ENCODE data around the gene PIK3C2B. TPM values are rescaled to one million over a fixed set of nuclear protein-coding genes. Genes with fewer than 3 reads are reported as not detected.

PIK3C2B gene
- total and polyA plus RNA-seq, 2 of the 8 experiments (the other 6 are each of a cell fraction or from before 2014, with no cell fraction given), result 20.4 to 36.7 TPM

GRCh38 chr1:204446413-204447111 is 48.0 kb downstream of the PIK3C2B start (continued):
- TF ChIP-seq, protein P1, sequence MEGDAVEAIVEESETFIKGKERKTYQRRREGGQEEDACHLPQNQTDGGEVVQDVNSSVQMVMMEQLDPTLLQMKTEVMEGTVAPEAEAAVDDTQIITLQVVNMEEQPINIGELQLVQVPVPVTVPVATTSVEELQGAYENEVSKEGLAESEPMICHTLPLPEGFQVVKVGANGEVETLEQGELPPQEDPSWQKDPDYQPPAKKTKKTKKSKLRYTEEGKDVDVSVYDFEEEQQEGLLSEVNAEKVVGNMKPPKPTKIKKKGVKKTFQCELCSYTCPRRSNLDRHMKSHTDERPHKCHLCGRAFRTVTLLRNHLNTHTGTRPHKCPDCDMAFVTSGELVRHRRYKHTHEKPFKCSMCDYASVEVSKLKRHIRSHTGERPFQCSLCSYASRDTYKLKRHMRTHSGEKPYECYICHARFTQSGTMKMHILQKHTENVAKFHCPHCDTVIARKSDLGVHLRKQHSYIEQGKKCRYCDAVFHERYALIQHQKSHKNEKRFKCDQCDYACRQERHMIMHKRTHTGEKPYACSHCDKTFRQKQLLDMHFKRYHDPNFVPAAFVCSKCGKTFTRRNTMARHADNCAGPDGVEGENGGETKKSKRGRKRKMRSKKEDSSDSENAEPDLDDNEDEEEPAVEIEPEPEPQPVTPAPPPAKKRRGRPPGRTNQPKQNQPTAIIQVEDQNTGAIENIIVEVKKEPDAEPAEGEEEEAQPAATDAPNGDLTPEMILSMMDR (IDR thresholded peaks at IDR 0.05; ENCODE audit: control extremely low read depth in 1 of 3, insufficient read depth in 1 of 3, low read depth in 1 of 3, low read length in 3 of 3), result peak; percentile 88 to 97 (median 93)
- TF ChIP-seq SIX5 (IDR thresholded peaks at IDR 0.05; ENCODE audit: low read depth, low read length) (no peak), POLR2A (IDR thresholded peaks at IDR 0.05; ENCODE audit: control extremely low read depth in 1 of 2, low read depth in 2 of 2, low read length in 2 of 2) (no peak), MAFK (IDR thresholded peaks at IDR 0.05; ENCODE audit: low read depth, low read length) (no peak), USF2 (IDR thresholded peaks at IDR 0.05; ENCODE audit: low read length) (no peak), ZNF274 (IDR thresholded peaks at IDR 0.05; ENCODE audit: borderline replicate concordance, extremely low read depth, low read length) (no peak), YY1 (IDR thresholded peaks at IDR 0.05; ENCODE audit: low read depth, low read length) (peak; percentile 73; the same call in 1 of the 2 replicates), JUND (IDR thresholded peaks at IDR 0.05; ENCODE audit: low read length) (0 out of 2 replicates have a peak, but pooled peaks have one; percentile 25), JUN (IDR thresholded peaks at IDR 0.05; ENCODE audit: low read depth, low read length) (no peak), BACH1 (IDR thresholded peaks at IDR 0.05; ENCODE audit: low read length) (no peak), TAF7 (optimal IDR thresholded peaks at IDR 0.05; ENCODE audit: borderline replicate concordance, low read depth, low read length) (no peak), RAD21 (IDR thresholded peaks at IDR 0.05 in 1 of 2, conservative IDR thresholded peaks at IDR 0.05 in 1 of 2; ENCODE audit: low read depth in 2 of 2, low read length in 2 of 2) (peak; percentile 90 to 97), BCL11A (IDR thresholded peaks at IDR 0.05; ENCODE audit: low read depth in 2 of 2, low read length in 2 of 2) (no peak), RXRA (IDR thresholded peaks at IDR 0.05; ENCODE audit: insufficient read depth, low read depth, low read length) (no peak), ATF2 (IDR thresholded peaks at IDR 0.05; ENCODE audit: low read length) (no peak), KDM5A (IDR thresholded peaks at IDR 0.05; ENCODE audit: low read length) (no peak), HDAC2 (IDR thresholded peaks at IDR 0.05; ENCODE audit: borderline replicate concordance in 1 of 2, low read depth in 2 of 2, low read length in 2 of 2) (no peak), SAP30 (IDR thresholded peaks at IDR 0.05; ENCODE audit: insufficient read depth, insufficient replicate concordance, low read length) (no peak)
